Stimulated activated CD4-positive, alpha-beta T cell treated with anti-CD3 and anti-CD28 coated beads, TNF-alpha, amount 100 ng/mL, for 24 hours (primary cell): ENCODE data around the gene NPAS3.

Experiments used
- DNase-seq, 3 experiments: peaks; one replicate each; pipeline ENCODE4 v3.0.0-alpha.2; 2020; ENCODE audit warnings: low read depth in 3 of 3

NPAS3 gene

DNA sequence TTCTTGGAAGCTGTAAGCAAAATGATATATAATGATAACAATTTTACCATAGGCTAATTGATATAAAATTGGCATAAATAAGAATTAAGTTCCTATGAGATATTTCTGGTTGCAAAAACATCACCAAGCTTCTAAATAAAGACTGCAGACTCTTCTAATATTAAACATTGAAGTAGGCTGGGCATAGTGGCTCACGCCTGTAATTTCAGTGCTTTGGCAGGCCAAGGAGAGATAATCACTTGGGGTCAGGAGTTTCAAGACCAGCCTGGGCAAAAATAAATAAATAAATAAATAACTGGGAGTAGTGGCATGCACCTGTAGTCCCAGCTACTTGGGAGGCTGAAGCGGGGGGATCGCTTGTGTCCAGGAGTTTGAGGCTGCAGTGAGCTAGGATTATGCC is 71.8 kb downstream of the NPAS3 start:
- DNase-seq, result no peak

DNA sequence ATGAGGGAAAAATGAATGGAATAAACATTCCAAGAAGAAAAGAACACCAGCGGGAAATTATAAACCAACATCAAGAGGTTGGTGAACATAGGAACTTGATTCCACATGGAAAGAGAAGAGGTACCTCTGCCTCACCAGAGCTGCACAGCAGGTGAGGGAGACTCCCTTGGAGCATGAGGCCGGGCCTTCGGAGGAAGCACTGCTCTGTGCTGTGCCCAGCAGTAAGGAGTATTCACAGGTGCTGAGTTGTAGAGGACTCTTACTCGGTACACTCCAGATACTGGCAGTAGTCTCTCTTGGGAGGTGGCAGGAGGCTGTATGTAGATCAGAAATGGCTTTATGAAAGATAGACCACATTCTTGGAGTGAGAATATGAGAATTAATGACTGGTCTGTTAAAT is 76.0 kb downstream of the NPAS3 start:
- DNase-seq, result no peak

DNA sequence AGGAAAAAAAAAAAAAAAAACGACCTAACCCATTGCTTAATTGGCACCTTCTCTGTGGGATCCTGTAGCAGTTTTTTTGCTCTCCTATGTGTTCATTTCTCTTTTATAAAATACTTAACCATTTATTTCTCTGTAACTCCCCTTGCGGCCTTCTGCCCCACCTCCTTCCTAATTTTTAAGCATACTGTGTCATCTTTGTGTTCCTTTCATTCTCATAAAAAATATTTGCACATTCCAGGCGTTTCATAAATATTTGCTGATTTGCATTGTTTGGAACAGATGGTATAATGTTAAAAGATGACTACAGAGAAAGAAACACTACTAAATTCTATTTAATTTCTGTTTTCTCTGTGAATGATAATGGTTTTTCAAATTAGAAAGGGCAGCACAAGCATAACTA is 77.9 kb downstream of the NPAS3 start:
- DNase-seq, result no peak

- no peak for DNase-seq
Observed at GRCh38 chr14:33017016-33017415, 78.3 kb downstream of the NPAS3 start.

DNA sequence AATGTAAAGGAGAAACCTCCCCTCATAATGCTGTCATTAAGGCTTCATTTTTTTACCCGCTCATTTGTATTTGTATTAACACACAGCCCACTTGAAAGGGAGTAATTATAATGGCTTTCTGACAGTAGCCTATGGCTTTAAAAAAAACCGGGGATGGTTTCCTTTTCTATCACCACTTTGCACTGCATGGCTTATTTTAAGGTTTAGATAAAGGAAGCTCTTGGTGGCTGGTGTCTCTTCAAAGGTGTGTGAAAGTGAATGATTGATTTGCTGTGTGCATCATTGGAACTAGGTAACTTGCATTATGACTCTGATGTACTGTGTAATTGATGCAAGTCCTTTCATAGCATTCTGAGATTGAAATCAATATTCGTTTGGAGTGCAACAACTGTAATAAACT is 80.7 kb downstream of the NPAS3 start:
- no peak for DNase-seq

DNA sequence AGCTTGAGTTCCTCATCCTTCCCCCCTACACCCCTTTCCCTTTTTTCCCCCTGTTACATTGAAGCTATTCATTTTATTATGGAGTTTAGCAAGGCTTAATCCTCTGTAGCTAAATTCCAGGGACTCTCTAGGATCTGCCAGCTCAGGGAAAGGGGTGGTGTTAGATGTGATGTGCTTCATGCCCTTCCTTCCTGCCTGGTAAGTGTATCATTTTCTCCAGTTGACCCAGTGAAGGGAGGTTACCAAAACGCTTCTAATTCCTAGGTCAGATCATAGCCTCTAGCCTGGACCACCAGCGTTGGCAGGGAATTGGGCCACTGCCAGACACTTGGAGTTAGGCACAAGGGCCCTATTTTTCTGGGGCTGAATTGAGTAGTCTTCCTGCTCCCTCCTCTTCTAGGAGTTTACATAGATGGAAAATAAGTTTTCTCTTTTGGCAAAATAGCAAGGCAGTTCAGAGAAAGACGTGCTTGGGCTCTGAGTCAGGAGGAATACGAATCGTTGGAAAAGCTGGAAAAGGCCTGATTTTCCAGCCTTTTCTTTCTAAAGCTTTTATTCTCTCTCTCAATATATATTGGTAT is 88.3 kb downstream of the NPAS3 start:
- no peak for DNase-seq

GRCh38 chr14:33029511-33029910 is 90.8 kb downstream of the NPAS3 start:
- no peak for DNase-seq

- DNase-seq, result no peak
Observed at GRCh38 chr14:33030386-33030785, 91.7 kb downstream of the NPAS3 start.

GRCh38 chr14:33035416-33036194 is 96.9 kb downstream of the NPAS3 start:
- DNase-seq, result no peak

GRCh38 chr14:33039311-33039710 is 100.6 kb downstream of the NPAS3 start:
- DNase-seq, result no peak

GRCh38 chr14:33040372-33041140 is 101.9 kb downstream of the NPAS3 start:
- no peak for DNase-seq

DNA sequence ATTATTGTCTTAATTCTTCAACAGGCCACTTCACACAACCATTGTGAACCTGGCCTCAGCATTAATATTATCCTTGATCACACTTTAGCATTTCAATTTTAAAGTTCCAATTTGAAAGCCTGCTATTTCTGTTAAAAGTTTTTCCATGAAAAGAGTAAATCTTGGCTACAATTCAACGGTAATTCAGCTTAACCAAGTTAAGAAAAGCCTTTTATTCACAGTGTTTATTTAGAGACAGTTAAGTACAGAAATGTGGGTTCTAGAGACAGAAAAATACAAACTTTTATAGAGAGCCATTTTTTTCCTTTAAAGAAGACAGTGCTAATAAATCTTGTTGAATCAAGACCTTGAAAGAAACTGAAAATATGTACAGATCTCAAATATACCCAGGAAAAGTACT is 103.9 kb downstream of the NPAS3 start:
- no peak for DNase-seq

- no peak for DNase-seq
Observed at GRCh38 chr14:33045760-33046159, 107.1 kb downstream of the NPAS3 start.

DNA sequence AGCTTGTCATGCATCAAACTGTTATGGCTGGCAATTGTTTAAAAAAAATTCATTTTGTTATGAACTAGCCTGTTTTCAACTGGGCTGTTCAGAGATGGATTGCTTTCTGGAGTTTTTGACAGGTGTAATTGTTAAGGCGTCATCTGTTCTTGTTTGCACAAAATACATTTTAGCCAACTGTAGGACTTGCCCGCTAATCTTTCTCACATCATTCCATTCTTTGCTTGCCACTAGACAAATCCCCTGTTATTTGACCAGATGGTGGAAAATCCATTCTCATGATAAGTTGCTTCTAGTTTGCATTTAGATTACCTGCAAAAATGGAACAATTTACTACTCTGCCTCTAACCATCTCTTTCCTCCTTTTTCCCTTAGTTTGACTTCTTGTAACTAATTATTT is 114.3 kb downstream of the NPAS3 start:
- no peak for DNase-seq

DNA sequence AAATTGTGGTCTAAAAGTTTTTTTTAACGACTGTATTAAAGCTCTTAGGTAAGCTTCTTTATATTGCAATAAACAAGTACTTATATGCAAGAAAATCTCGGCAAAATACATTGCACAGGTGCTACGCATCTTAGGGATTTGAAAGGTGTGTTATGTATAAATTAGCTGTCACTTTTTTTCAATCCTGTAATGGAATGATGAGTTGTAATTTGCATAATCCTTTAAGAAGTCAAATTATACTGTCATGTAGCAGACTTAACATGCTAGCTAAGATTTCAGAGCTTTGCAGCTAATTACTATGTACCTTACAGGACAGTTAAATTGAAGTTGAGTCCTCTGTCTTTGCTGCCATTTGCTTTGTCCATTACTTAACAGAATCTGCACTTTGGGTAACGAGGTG is 117.5 kb downstream of the NPAS3 start:
- no peak for DNase-seq

DNA sequence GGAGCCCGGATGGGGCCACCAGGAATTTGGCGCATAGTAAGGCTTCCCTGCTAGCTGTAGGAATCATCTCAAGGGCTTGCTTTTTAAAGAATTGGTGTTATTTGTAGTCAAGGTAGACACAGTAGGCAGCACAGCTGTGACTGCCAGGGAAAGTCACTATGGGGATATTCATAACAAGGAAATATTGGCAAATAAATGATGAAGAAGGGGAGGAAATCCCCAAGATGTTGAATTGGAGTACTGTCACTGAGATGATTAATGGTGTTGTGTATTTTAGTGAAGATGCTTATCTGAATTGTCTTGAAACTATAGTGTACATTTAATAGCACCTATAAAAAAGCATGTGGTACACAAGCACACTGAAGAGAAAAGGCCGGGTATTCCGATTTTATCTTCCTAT is 118.9 kb downstream of the NPAS3 start:
- no peak for DNase-seq

- no peak for DNase-seq
Observed at GRCh38 chr14:33061667-33062325, 123.1 kb downstream of the NPAS3 start.

DNA sequence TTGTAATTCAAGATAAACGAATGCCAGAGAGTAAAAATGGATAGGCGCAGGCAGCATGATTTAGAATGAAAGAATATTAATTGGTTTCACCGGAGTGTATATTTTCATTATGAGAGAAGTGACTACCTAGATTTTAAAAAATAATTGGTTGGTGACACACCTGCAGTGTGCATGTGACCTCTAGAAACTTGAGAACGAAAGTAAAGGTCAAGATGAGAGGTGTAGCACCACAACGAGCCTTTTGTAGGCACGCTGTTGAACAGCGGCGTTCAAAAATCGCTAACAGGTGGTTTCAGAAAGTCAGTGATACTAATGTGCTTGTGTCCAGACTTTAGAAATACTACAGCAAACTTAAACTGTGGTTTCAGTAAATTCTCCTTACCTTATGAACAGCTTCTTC is 123.8 kb downstream of the NPAS3 start:
- DNase-seq, result no peak

DNA sequence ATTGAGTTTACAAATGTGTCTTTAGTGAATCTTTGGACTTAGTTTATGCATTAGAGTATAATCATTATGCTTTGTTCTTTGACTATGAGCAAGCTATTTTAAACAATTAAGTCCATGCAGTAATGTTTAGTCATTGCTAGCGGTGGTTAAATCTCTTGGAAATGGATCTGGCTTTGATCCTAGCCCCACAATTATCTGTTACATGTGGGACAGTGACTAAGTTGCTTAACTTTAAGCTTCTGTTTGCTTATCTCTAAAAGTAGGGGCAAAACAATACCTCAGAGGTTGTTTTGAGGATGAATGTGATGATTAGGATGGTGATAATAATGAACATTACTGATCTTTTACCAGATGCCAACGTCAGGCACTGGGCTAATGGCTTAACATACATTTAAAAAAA is 124.2 kb downstream of the NPAS3 start:
- no peak for DNase-seq

GRCh38 chr14:33063521-33063920 is 124.8 kb downstream of the NPAS3 start:
- no peak for DNase-seq

DNA sequence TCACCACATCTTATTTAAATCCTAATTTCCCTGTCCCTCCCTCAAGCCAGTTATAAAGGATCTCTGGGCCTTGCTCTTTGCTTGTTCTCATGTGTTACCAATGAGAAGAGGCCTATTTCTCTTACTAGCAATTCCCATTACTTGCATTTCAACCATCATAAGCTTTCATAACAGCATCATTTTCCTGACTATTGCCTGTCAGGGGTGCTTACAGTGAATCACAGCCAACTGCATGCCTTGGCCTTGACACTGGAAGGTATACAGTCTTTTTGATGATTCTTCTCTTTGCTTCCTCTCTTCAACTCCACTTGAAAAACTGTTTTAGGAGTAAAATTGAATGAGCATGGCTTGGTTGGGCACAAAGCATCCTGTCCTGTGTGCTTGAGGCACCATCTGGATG is 127.0 kb downstream of the NPAS3 start:
- DNase-seq, result no peak

DNA sequence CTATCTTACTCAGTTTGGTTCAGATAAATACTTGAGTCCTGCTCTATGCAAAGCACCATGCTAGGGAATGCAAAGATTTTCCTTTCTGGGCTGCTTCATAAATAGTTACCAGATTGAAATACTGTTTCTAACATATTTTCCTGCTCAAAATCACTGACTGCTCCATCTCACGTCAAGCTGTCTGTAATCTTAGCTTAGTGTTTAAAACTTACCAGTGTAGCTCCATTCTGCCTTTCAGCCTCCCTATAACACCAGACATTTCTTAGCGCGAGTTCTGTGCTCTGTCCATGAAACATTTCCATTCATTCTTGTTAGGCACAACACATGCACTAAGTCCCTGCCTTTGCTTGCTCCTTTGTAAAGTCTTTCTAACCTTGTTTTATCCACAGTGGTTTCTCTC is 129.4 kb downstream of the NPAS3 start:
- DNase-seq, result no peak

GRCh38 chr14:33068626-33069025 is 129.9 kb downstream of the NPAS3 start:
- DNase-seq, result no peak
